ENCODE data around the gene CHD6. TPM values are rescaled to one million over a fixed set of nuclear protein-coding genes. Genes with fewer than 3 reads are reported as not detected.

CHD6 gene
- total RNA-seq, 1 donor from 2014 or later: 12.1 TPM

- no peak for DNase-seq (ENCODE audit: low spot score)
These were observed 3.8 kb upstream of the CHD6 start for GRCh38 chr20:41621971-41622370.

GRCh38 chr20:41621421-41621820 lies 3.2 kb upstream of the CHD6 start:
- ATAC-seq (no peak), DNase-seq (ENCODE audit: low spot score) (no peak)

More at GRCh38 chr20:41621971-41622370, 3.8 kb upstream of the CHD6 start:
- no peak for ATAC-seq

- no peak for ATAC-seq
- DNase-seq (ENCODE audit: low spot score): no peak
These were observed 1.4 kb upstream of the CHD6 start for GRCh38 chr20:41619360-41620100.

- DNase-seq (ENCODE audit: low spot score) (no peak), ATAC-seq (peak; percentile 3)
These were observed 682 bp upstream of the CHD6 start for GRCh38 chr20:41618807-41619311.

- ATAC-seq (peak; percentile 24), DNase-seq (ENCODE audit: low spot score) (peak; percentile 50)
These were observed 897 bp downstream of the CHD6 start for GRCh38 chr20:41617059-41617901.

GRCh38 chr20:41616228-41616627 lies 1.9 kb downstream of the CHD6 start:
- ATAC-seq: peak; percentile 35
- no peak for DNase-seq (ENCODE audit: low spot score)

- DNase-seq (ENCODE audit: low spot score): no peak
These were observed 2.5 kb downstream of the CHD6 start for GRCh38 chr20:41615676-41616075.

GRCh38 chr20:41615110-41615509 lies 3.1 kb downstream of the CHD6 start:
- ATAC-seq (no peak), DNase-seq (ENCODE audit: low spot score) (no peak)

More at GRCh38 chr20:41615676-41616075, 2.5 kb downstream of the CHD6 start:
- no peak for ATAC-seq

GRCh38 chr20:41613321-41613720 lies 4.9 kb downstream of the CHD6 start:
- ATAC-seq: no peak

GRCh38 chr20:41609474-41609873 lies 8.7 kb downstream of the CHD6 start:
- ATAC-seq: no peak
- no peak for DNase-seq (ENCODE audit: low spot score)

More at GRCh38 chr20:41613321-41613720, 4.9 kb downstream of the CHD6 start:
- no peak for DNase-seq (ENCODE audit: low spot score)

GRCh38 chr20:41608606-41609005 lies 9.6 kb downstream of the CHD6 start:
- no peak for DNase-seq (ENCODE audit: low spot score)
- ATAC-seq: no peak

GRCh38 chr20:41607791-41608190 lies 10.4 kb downstream of the CHD6 start:
- DNase-seq (ENCODE audit: low spot score) (no peak), ATAC-seq (no peak)

GRCh38 chr20:41604002-41604401 lies 14.2 kb downstream of the CHD6 start:
- ATAC-seq (no peak), DNase-seq (ENCODE audit: low spot score) (no peak)

- ATAC-seq (no peak), DNase-seq (ENCODE audit: low spot score) (no peak)
These were observed 16.4 kb downstream of the CHD6 start for GRCh38 chr20:41601742-41602141.

- no peak for ATAC-seq
- no peak for DNase-seq (ENCODE audit: low spot score)
These were observed 17.1 kb downstream of the CHD6 start for GRCh38 chr20:41600926-41601631.

- no peak for DNase-seq (ENCODE audit: low spot score)
- peak; percentile 65 for ATAC-seq
These were observed 18.5 kb downstream of the CHD6 start for GRCh38 chr20:41599699-41600104.

- no peak for DNase-seq (ENCODE audit: low spot score)
- ATAC-seq: no peak
These were observed 19.5 kb downstream of the CHD6 start for GRCh38 chr20:41598719-41599118.

- DNase-seq (ENCODE audit: low spot score): no peak
- peak; percentile 68 for ATAC-seq
These were observed 23.5 kb downstream of the CHD6 start for GRCh38 chr20:41594514-41595322.

GRCh38 chr20:41592516-41593216 lies 25.5 kb downstream of the CHD6 start:
- DNase-seq (ENCODE audit: low spot score) (no peak), ATAC-seq (no peak)

- ATAC-seq (no peak), DNase-seq (ENCODE audit: low spot score) (no peak)
These were observed 30.2 kb downstream of the CHD6 start for GRCh38 chr20:41587956-41588355.
